Activated naive CD4-positive, alpha-beta T cell treated with anti-CD3 and anti-CD28 coated beads for 36 hours (primary cell): ENCODE measurements around the gene CFAP20DC. TPM values are rescaled to one million over a fixed set of nuclear protein-coding genes. Genes with fewer than 3 reads are reported as not detected.

Source experiments
- CTCF ChIA-PET: fragments of 350-600 bp; sonication (Branson Sonifier 250); formaldehyde crosslinking; loops from one replicate; lab custom pipeline; 2021; ENCODE audit warnings: antibody characterized with exemption; lab: Charles Lee
- DNase-seq: peaks from one replicate; pipeline ENCODE4 v3.0.0-alpha.2; 2020
- H3K27ac Mint-ChIP-seq: one replicate; pipeline ENCODE4 v1.8.0; 2021; ENCODE audit warnings: mild to moderate bottlenecking, mixed read lengths
- H3K27me3 Mint-ChIP-seq: one replicate; pipeline ENCODE4 v1.8.0; 2021; ENCODE audit warnings: low read depth, mixed read lengths
- H3K36me3 Mint-ChIP-seq: one replicate; pipeline ENCODE4 v1.8.0; 2021; ENCODE audit warnings: low read depth, mixed read lengths
- H3K4me1 Mint-ChIP-seq: one replicate; pipeline ENCODE4 v1.8.0; 2021; ENCODE audit warnings: low read depth, mixed read lengths
- H3K4me3 Mint-ChIP-seq: one replicate; pipeline ENCODE4 v1.8.0; 2021; ENCODE audit warnings: mild to moderate bottlenecking, moderate library complexity, mixed read lengths
- H3K9me3 Mint-ChIP-seq: one replicate; pipeline ENCODE4 v1.8.0; 2021; ENCODE audit warnings: mixed read lengths
- intact Hi-C: fragments of 100-400 bp; cut with micrococcal nuclease; formaldehyde crosslinking; loops from one replicate; pipeline ENCODE4 v1.15.1; 2023
- total RNA-seq, 2 experiments: library from RNA; stranded (reverse); gene quantifications; one replicate each; pipeline ENCODE4 v1.2.3, GENCODE V29; 2021

The CFAP20DC gene
- total RNA-seq, 2 experiments from 2014 or later, result 2.4 to 2.7 TPM

- Mint-ChIP-seq H3K4me3 (no peak overlapping the region), H3K27ac (no peak overlapping the region), H3K27me3 (peaks cover 4% of the 10 kb centered on the region), H3K36me3 (no peaks in the 10 kb centered on the region), H3K9me3 (no peaks in the 10 kb centered on the region), H3K4me1 (no peaks in the 10 kb centered on the region)
- DNase-seq, result no peak
- CTCF ChIA-PET, result no interaction called here
- intact Hi-C loops, result no loop called here
Observed at GRCh38 chr3:58888087-58888486, 161.7 kb downstream of the CFAP20DC start.

- DNase-seq, result no peak
- H3K36me3 Mint-ChIP-seq, result no peaks in the 10 kb centered on the region
- H3K4me3 Mint-ChIP-seq, result no peak overlapping the region
- peaks cover 4% of the 10 kb centered on the region for H3K27me3 Mint-ChIP-seq
- CTCF ChIA-PET, result no interaction called here
- no peaks in the 10 kb centered on the region for H3K9me3 Mint-ChIP-seq
- H3K27ac Mint-ChIP-seq, result no peak overlapping the region
- no peaks in the 10 kb centered on the region for H3K4me1 Mint-ChIP-seq
- intact Hi-C loops, result no loop called here
Observed at GRCh38 chr3:58884453-58884852, 165.4 kb downstream of the CFAP20DC start.

- no peak for DNase-seq
- Mint-ChIP-seq H3K27me3 (peaks cover 9% of the 10 kb centered on the region), H3K36me3 (no peaks in the 10 kb centered on the region), H3K9me3 (no peaks in the 10 kb centered on the region), H3K27ac (no peak overlapping the region), H3K4me1 (peaks cover 2% of the 10 kb centered on the region), H3K4me3 (no peak overlapping the region)
- CTCF ChIA-PET, result no interaction called here
- intact Hi-C loops, result no loop called here
Observed at GRCh38 chr3:58880182-58880581, 169.6 kb downstream of the CFAP20DC start.

GRCh38 chr3:58874795-58875194, 175.0 kb downstream of the CFAP20DC start:
- H3K27me3 Mint-ChIP-seq, result peaks cover 16% of the 10 kb centered on the region
- CTCF ChIA-PET, result no interaction called here

GRCh38 chr3:58874248-58874741, 175.5 kb downstream of the CFAP20DC start:
- peak; percentile 26 for DNase-seq
- CTCF ChIA-PET, result no interaction called here
- Mint-ChIP-seq H3K36me3 (no peaks in the 10 kb centered on the region), H3K27ac (peak overlapping the region; percentile 77), H3K4me3 (no peak overlapping the region), H3K27me3 (peaks cover 16% of the 10 kb centered on the region), H3K4me1 (peaks cover 15% of the 10 kb centered on the region), H3K9me3 (no peaks in the 10 kb centered on the region)
- intact Hi-C loops, result loop anchor here (2.0 to 10.0 kb wide), 4 partner anchors 177 to 567 kb away; partner anchors contain the start of genes CFAP20DC, HTD2 and RPP14

More at GRCh38 chr3:58874795-58875194, 175.0 kb downstream of the CFAP20DC start:
- intact Hi-C loops, result loop anchor here (2.0 to 10.0 kb wide), 4 partner anchors 176 to 567 kb away; partner anchors contain the start of genes CFAP20DC, HTD2 and RPP14
- Mint-ChIP-seq H3K4me3 (no peak overlapping the region), H3K27ac (peak overlapping the region; percentile 77), H3K9me3 (no peaks in the 10 kb centered on the region), H3K36me3 (no peaks in the 10 kb centered on the region), H3K4me1 (peaks cover 15% of the 10 kb centered on the region)
- peak; percentile 46 for DNase-seq

- Mint-ChIP-seq H3K4me3 (no peak overlapping the region), H3K27me3 (peaks cover 6% of the 10 kb centered on the region), H3K9me3 (no peaks in the 10 kb centered on the region), H3K36me3 (no peaks in the 10 kb centered on the region), H3K27ac (no peak overlapping the region), H3K4me1 (no peaks in the 10 kb centered on the region)
- DNase-seq, result no peak
- intact Hi-C loops, result no loop called here
- CTCF ChIA-PET, result no interaction called here
Observed at GRCh38 chr3:58868097-58868779, 181.6 kb downstream of the CFAP20DC start.

- Mint-ChIP-seq H3K27ac (no peak overlapping the region), H3K27me3 (peaks cover 8% of the 10 kb centered on the region), H3K36me3 (no peaks in the 10 kb centered on the region), H3K4me3 (no peak overlapping the region), H3K9me3 (no peaks in the 10 kb centered on the region), H3K4me1 (no peaks in the 10 kb centered on the region)
- DNase-seq, result no peak
- CTCF ChIA-PET, result no interaction called here
- intact Hi-C loops, result no loop called here
Observed at GRCh38 chr3:58867621-58868020, 182.2 kb downstream of the CFAP20DC start.

GRCh38 chr3:58866079-58866478, 183.7 kb downstream of the CFAP20DC start:
- CTCF ChIA-PET, result no interaction called here
- no peak overlapping the region for H3K27ac Mint-ChIP-seq
- DNase-seq, result no peak
- H3K9me3 Mint-ChIP-seq, result no peaks in the 10 kb centered on the region
- intact Hi-C loops, result no loop called here
- no peaks in the 10 kb centered on the region for H3K36me3 Mint-ChIP-seq
- peaks cover 10% of the 10 kb centered on the region for H3K27me3 Mint-ChIP-seq
- H3K4me3 Mint-ChIP-seq, result no peak overlapping the region
- H3K4me1 Mint-ChIP-seq, result no peaks in the 10 kb centered on the region

GRCh38 chr3:58864480-58864879, 185.3 kb downstream of the CFAP20DC start:
- H3K36me3 Mint-ChIP-seq, result no peaks in the 10 kb centered on the region
- DNase-seq, result no peak
- H3K9me3 Mint-ChIP-seq, result no peaks in the 10 kb centered on the region
- CTCF ChIA-PET, result no interaction called here
- H3K4me3 Mint-ChIP-seq, result no peak overlapping the region
- no peaks in the 10 kb centered on the region for H3K4me1 Mint-ChIP-seq
- intact Hi-C loops, result no loop called here
- H3K27ac Mint-ChIP-seq, result no peak overlapping the region
- peaks cover 5% of the 10 kb centered on the region for H3K27me3 Mint-ChIP-seq

GRCh38 chr3:58863206-58863605, 186.6 kb downstream of the CFAP20DC start:
- Mint-ChIP-seq H3K4me3 (no peak overlapping the region), H3K27ac (no peak overlapping the region), H3K9me3 (no peaks in the 10 kb centered on the region), H3K27me3 (peaks cover 5% of the 10 kb centered on the region), H3K4me1 (no peaks in the 10 kb centered on the region), H3K36me3 (no peaks in the 10 kb centered on the region)
- no peak for DNase-seq
- CTCF ChIA-PET, result no interaction called here
- intact Hi-C loops, result no loop called here

GRCh38 chr3:58861551-58861950, 188.3 kb downstream of the CFAP20DC start:
- Mint-ChIP-seq H3K4me3 (no peak overlapping the region), H3K36me3 (no peaks in the 10 kb centered on the region), H3K4me1 (no peaks in the 10 kb centered on the region), H3K27me3 (peaks cover 5% of the 10 kb centered on the region), H3K27ac (no peak overlapping the region), H3K9me3 (no peaks in the 10 kb centered on the region)
- CTCF ChIA-PET, result no interaction called here
- no peak for DNase-seq
- intact Hi-C loops, result no loop called here

GRCh38 chr3:58858126-58858525, 191.7 kb downstream of the CFAP20DC start:
- no peak overlapping the region for H3K27ac Mint-ChIP-seq
- CTCF ChIA-PET, result no interaction called here
- no peaks in the 10 kb centered on the region for H3K4me1 Mint-ChIP-seq
- H3K36me3 Mint-ChIP-seq, result no peaks in the 10 kb centered on the region
- no peak for DNase-seq
- intact Hi-C loops, result no loop called here
- peaks cover 5% of the 10 kb centered on the region for H3K27me3 Mint-ChIP-seq
- H3K9me3 Mint-ChIP-seq, result no peaks in the 10 kb centered on the region
- H3K4me3 Mint-ChIP-seq, result no peak overlapping the region

GRCh38 chr3:58857402-58857801, 192.4 kb downstream of the CFAP20DC start:
- Mint-ChIP-seq H3K27me3 (peaks cover 2% of the 10 kb centered on the region), H3K27ac (no peak overlapping the region)
- intact Hi-C loops, result no loop called here

More at GRCh38 chr3:58857402-58857801, 192.4 kb downstream of the CFAP20DC start:
- DNase-seq, result no peak
- Mint-ChIP-seq H3K4me1 (no peaks in the 10 kb centered on the region), H3K36me3 (no peaks in the 10 kb centered on the region), H3K4me3 (no peak overlapping the region), H3K9me3 (no peaks in the 10 kb centered on the region)
- CTCF ChIA-PET, result no interaction called here
